Activated CD8-positive, alpha-beta memory T cell treated with anti-CD3 and anti-CD28 coated beads for 48 hours (primary cell): ENCODE results near the gene PDE2A.

Source experiments
- DNase-seq, 3 experiments: peaks; one replicate each; pipeline ENCODE4 v3.0.0-alpha.2; 2020; ENCODE audit warnings: low read depth in 2 of 3, low spot score in 2 of 3

Gene PDE2A

GRCh38 chr11:72704783-72705265, 30.6 kb upstream of the PDE2A start:
- DNase-seq, result no peak

- DNase-seq, result no peak
Measured at GRCh38 chr11:72704028-72704782, 30.0 kb upstream of the PDE2A start.

GRCh38 chr11:72703267-72704008, 29.2 kb upstream of the PDE2A start:
- no peak for DNase-seq

GRCh38 chr11:72702577-72703241, 28.5 kb upstream of the PDE2A start:
- DNase-seq, result no peak

- no peak for DNase-seq
Measured at GRCh38 chr11:72702096-72702495, 27.9 kb upstream of the PDE2A start.

- DNase-seq, result no peak
Measured at GRCh38 chr11:72701466-72701865, 27.2 kb upstream of the PDE2A start.

GRCh38 chr11:72700146-72700545, 25.9 kb upstream of the PDE2A start:
- DNase-seq, result no peak

- no peak for DNase-seq
Measured at GRCh38 chr11:72697814-72698213, 23.6 kb upstream of the PDE2A start.

- DNase-seq, result no peak
Measured at GRCh38 chr11:72696866-72697700, 22.9 kb upstream of the PDE2A start.

- no peak for DNase-seq
Measured at GRCh38 chr11:72695354-72695753, 21.1 kb upstream of the PDE2A start.

GRCh38 chr11:72693271-72693968, 19.2 kb upstream of the PDE2A start:
- DNase-seq, result no peak

GRCh38 chr11:72692498-72693237, 18.4 kb upstream of the PDE2A start:
- no peak for DNase-seq

GRCh38 chr11:72690166-72690565, 15.9 kb upstream of the PDE2A start:
- no peak for DNase-seq

- DNase-seq, result no peak
Measured at GRCh38 chr11:72688929-72689328, 14.7 kb upstream of the PDE2A start.

- DNase-seq, result no peak
Measured at GRCh38 chr11:72688486-72688885, 14.3 kb upstream of the PDE2A start.

- DNase-seq, result no peak
Measured at GRCh38 chr11:72687326-72687725, 13.1 kb upstream of the PDE2A start.

- DNase-seq, result no peak
Measured at GRCh38 chr11:72686639-72687220, 12.5 kb upstream of the PDE2A start.

- peak in 2 of 3 experiments; percentile 40 to 51 for DNase-seq
Measured at GRCh38 chr11:72685560-72686480, 11.6 kb upstream of the PDE2A start.
